ENCODE data around the gene RAPGEF6.

Gene RAPGEF6

GRCh38 chr5:131530706-131531331, 104.2 kb downstream of the RAPGEF6 start:
- no peak for TF ChIP-seq CTCF (conservative IDR thresholded peaks at IDR 0.05)
- peak overlapping the region; percentile 59 for H3K27ac ChIP-seq

DNA sequence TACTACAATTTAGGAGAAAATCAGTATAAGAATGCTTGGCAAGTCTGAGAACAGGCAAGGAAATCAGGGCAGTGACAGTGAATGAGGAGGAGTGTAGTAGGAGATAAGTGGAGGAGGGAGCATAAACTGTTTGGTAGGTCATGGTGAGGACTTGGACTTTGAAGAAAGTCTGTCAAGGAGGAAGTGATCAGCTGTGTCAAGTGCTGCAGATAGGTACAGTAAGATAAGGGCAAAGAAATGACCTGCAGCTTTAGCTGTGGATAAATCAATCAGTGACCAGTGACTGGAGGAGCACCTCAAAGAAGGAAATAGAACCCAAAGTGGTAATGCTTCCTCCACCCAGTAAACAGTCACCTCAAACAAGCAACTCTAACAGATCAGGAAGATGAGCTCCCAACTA, 106.3 kb downstream of the RAPGEF6 start:
- H3K27ac ChIP-seq: no peak overlapping the region
- TF ChIP-seq CTCF (conservative IDR thresholded peaks at IDR 0.05): no peak

DNA sequence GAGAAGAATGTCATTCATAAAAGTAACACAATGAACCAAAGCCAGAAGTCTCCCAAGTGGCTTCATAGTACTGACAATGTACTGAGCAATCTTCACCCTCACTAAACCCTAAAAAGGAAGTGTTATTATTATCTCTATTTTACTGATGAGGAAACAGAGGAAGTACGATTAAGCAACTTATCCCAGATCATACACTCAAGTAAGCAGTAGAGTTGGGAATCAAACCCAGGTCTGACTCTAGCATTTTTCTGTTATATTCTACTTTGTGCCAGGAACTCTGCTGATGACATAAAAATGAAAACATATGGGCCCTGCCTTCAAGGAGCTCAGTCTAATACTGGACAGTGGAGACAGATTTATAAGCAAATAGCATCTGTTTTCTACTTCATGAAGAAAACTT, 109.2 kb downstream of the RAPGEF6 start:
- TF ChIP-seq CTCF (conservative IDR thresholded peaks at IDR 0.05): no peak
- H3K27ac ChIP-seq: no peak overlapping the region

- TF ChIP-seq CTCF (conservative IDR thresholded peaks at IDR 0.05): no peak
- H3K27ac ChIP-seq: no peak overlapping the region
These were observed 110.6 kb downstream of the RAPGEF6 start for GRCh38 chr5:131524431-131524830.

DNA sequence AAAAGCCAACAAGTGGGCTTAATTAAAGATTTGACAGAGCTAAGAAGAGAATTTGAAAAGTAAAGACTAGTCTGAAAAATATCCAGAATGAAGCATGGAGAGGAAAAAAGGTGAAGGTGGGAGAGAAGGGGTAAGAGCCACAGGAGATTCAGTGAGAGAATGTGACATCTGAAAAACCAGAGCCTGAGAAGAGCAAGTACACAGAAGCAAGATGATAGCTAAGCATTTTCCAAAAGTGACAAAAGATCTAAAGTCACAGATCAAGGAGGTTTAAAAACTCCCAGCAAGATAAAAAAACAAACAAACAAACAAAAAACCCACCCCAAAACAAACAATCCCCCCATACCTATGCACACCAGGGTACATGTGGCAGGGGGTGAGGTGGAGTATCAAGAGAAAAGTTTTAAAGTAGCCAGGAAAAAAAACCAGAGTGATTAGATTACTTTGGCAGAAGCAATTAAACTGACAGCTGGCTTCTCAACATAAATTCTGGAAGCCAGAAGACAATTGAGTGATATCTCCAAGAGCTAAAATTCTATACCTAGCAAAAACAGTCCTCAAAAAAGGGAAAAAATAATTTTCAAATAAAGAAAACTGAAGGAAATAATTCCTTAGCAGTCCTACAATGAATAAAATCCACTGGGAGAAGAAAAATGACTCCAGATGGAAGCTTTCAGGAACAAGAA, 111.4 kb downstream of the RAPGEF6 start:
- TF ChIP-seq CTCF (conservative IDR thresholded peaks at IDR 0.05): no peak
- no peak overlapping the region for H3K27ac ChIP-seq

GRCh38 chr5:131521252-131521651, 113.8 kb downstream of the RAPGEF6 start:
- TF ChIP-seq CTCF (conservative IDR thresholded peaks at IDR 0.05): no peak
- H3K27ac ChIP-seq: no peak overlapping the region

- no peak overlapping the region for H3K27ac ChIP-seq
- no peak for TF ChIP-seq CTCF (conservative IDR thresholded peaks at IDR 0.05)
These were observed 119.7 kb downstream of the RAPGEF6 start for GRCh38 chr5:131515348-131515747.
